Testis (tissue), 3 donors: Measurements from ENCODE around the gene C2CD3. TPM values are rescaled to one million over a fixed set of nuclear protein-coding genes. Genes with fewer than 3 reads are reported as not detected.

Experiments
- DNase-seq: peaks from one replicate; pipeline ENCODE4 v3.0.0-alpha.2; 2019
- H3K27ac ChIP-seq, 2 donors: fragments of 200-600 bp; sonication (generic); one replicate each; pipeline ENCODE4 v1.5.1; 2019
- H3K27me3 ChIP-seq: fragments of 200-600 bp; sonication (generic); one replicate; pipeline ENCODE4 v1.5.1; 2019
- H3K36me3 ChIP-seq: fragments of 200-600 bp; sonication (generic); one replicate; pipeline ENCODE4 v1.5.1; 2017; ENCODE audit warnings: low read depth; ENCODE audit errors: missing control alignments
- H3K4me1 ChIP-seq: fragments of 200-600 bp; sonication (generic); one replicate; pipeline ENCODE4 v1.5.1; 2019
- H3K4me3 ChIP-seq, 2 donors: fragments of 200-600 bp; sonication (generic); one replicate each; pipeline ENCODE4 v1.5.1; 2017 to 2019
- H3K9me3 ChIP-seq: fragments of 200-600 bp; sonication (generic); one replicate; pipeline ENCODE4 v1.5.1; 2017
- CTCF ChIP-seq, 3 experiments: fragments of 450-650 bp in 2 of 3; fragments of 200-600 bp in 1 of 3; sonication (generic) in 1 of 3; IDR thresholded peaks; one replicate each; pipeline ENCODE4 v1.5.1; 2016 to 2019; ENCODE audit warnings: antibody characterized with exemption in 3 of 3, mild to moderate bottlenecking in 2 of 3, moderate library complexity in 1 of 3
- POLR2A ChIP-seq: fragments of 450-650 bp; IDR thresholded peaks from one replicate; pipeline ENCODE4 v1.6.1; 2017; ENCODE audit warnings: antibody characterized with exemption, mild to moderate bottlenecking, moderate library complexity
- WGBS, 2 donors: methylation state at CpG; one replicate each; pipeline ENCODE4 v1.1.5; 2018; 5-methylcytosine and 5-hydroxymethylcytosine counted together
- intact Hi-C: fragments of 100-400 bp; cut with DNase I; formaldehyde crosslinking; loops from one replicate; pipeline ENCODE4 v1.15.1; 2023; ENCODE audit warnings: low total_unique reads
- polyA plus RNA-seq: library from polyadenylated mRNA; stranded (reverse); fragments of 350-450 nt; fragmentation: Illumina TruSeq; extraction: RNeasy Lipid Tissue Mini Kit (QIAGEN cat#74804); gene quantifications from one replicate; pipeline ENCODE4 v1.2.3, GENCODE V29; 2014; ENCODE audit warnings: low read depth, low replicate concordance; ENCODE audit not compliant: insufficient read depth
- total RNA-seq, 2 donors: library from RNA; depleted of rRNA; stranded (reverse); fragments of >200 nt; gene quantifications; one replicate each; pipeline ENCODE4 v1.2.3, GENCODE V29; 2016

Gene C2CD3
- total and polyA plus RNA-seq, 3 donors from 2014 or later, result 56.1 to 89.4 (median 59.0) TPM

GRCh38 chr11:74094393-74094792 lies 76.4 kb downstream of the C2CD3 start:
- Histone ChIP-seq H3K4me3 (no peak overlapping the region), H3K4me1 (no peaks in the 10 kb centered on the region), H3K27me3 (no peaks in the 10 kb centered on the region), H3K9me3 (no peaks in the 10 kb centered on the region), H3K27ac (no peak overlapping the region), H3K36me3 (no peaks in the 10 kb centered on the region)
- no peak for TF ChIP-seq CTCF (IDR thresholded peaks at IDR 0.05)
- no peak for TF ChIP-seq POLR2A
- intact Hi-C loops, result no loop called here
- WGBS, 2 donors, result 91 to 96% methylated on average over 4 of the region's 4 CpGs
- DNase-seq, result no peak

GRCh38 chr11:74092425-74092824 lies 78.4 kb downstream of the C2CD3 start:
- Histone ChIP-seq H3K36me3 (no peaks in the 10 kb centered on the region), H3K4me3 (no peak overlapping the region), H3K27ac (no peak overlapping the region), H3K9me3 (no peaks in the 10 kb centered on the region), H3K27me3 (no peaks in the 10 kb centered on the region), H3K4me1 (no peaks in the 10 kb centered on the region)
- 72 to 84% methylated on average over 6 of the region's 6 CpGs for WGBS, 2 donors
- TF ChIP-seq CTCF (IDR thresholded peaks at IDR 0.05), result no peak
- no peak for TF ChIP-seq POLR2A
- intact Hi-C loops, result no loop called here
- no peak for DNase-seq

- no peaks in the 10 kb centered on the region for H3K9me3 ChIP-seq
- WGBS, 2 donors, result 81 to 83% methylated on average over 1 of the region's 1 CpG
- H3K4me1 ChIP-seq, result no peaks in the 10 kb centered on the region
- no peak overlapping the region for H3K4me3 ChIP-seq
- no peak for TF ChIP-seq CTCF (IDR thresholded peaks at IDR 0.05)
- TF ChIP-seq POLR2A, result no peak
- H3K36me3 ChIP-seq, result no peaks in the 10 kb centered on the region
- intact Hi-C loops, result no loop called here
- H3K27ac ChIP-seq, result no peak overlapping the region
- DNase-seq, result no peak
- H3K27me3 ChIP-seq, result no peaks in the 10 kb centered on the region
Observed at GRCh38 chr11:74091549-74091948, 79.3 kb downstream of the C2CD3 start.

GRCh38 chr11:74090701-74091100 lies 80.1 kb downstream of the C2CD3 start:
- Histone ChIP-seq H3K27ac (no peak overlapping the region), H3K27me3 (no peaks in the 10 kb centered on the region), H3K4me3 (no peak overlapping the region), H3K4me1 (no peaks in the 10 kb centered on the region), H3K36me3 (no peaks in the 10 kb centered on the region), H3K9me3 (no peaks in the 10 kb centered on the region)
- DNase-seq, result no peak
- intact Hi-C loops, result no loop called here
- WGBS, 2 donors, result 79 to 81% methylated on average over 3 of the region's 3 CpGs
- no peak for TF ChIP-seq CTCF (IDR thresholded peaks at IDR 0.05)
- no peak for TF ChIP-seq POLR2A

- no peak overlapping the region for H3K4me3 ChIP-seq
- H3K4me1 ChIP-seq, result no peaks in the 10 kb centered on the region
- H3K27ac ChIP-seq, result no peak overlapping the region
- intact Hi-C loops, result no loop called here
- 84 to 94% methylated on average over 5 of the region's 5 CpGs for WGBS, 2 donors
- no peaks in the 10 kb centered on the region for H3K36me3 ChIP-seq
- TF ChIP-seq POLR2A, result no peak
- no peak for TF ChIP-seq CTCF (IDR thresholded peaks at IDR 0.05)
- H3K9me3 ChIP-seq, result no peaks in the 10 kb centered on the region
- no peaks in the 10 kb centered on the region for H3K27me3 ChIP-seq
- no peak for DNase-seq
Observed at GRCh38 chr11:74086242-74086884, 84.4 kb downstream of the C2CD3 start.
